NOMO-1 treated with DMSO at 0.1 percent for 48 hours (cell line): ENCODE results near the gene TECR.
A peak's percentile ranks its signal among the peaks of the same experiment; 100 is the strongest.
"Not testable (repeated sequence)": the region's sequence is repeated elsewhere in the genome, so short reads cannot be mapped to it uniquely, and the experiment has no call there.

Source experiments
- DNase-seq: peaks from one replicate; lab custom pipeline; 2025; ENCODE audit not compliant: unreplicated experiment; lab: John Stamatoyannopoulos, UW

TECR gene, protein sequence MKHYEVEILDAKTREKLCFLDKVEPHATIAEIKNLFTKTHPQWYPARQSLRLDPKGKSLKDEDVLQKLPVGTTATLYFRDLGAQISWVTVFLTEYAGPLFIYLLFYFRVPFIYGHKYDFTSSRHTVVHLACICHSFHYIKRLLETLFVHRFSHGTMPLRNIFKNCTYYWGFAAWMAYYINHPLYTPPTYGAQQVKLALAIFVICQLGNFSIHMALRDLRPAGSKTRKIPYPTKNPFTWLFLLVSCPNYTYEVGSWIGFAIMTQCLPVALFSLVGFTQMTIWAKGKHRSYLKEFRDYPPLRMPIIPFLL

DNA sequence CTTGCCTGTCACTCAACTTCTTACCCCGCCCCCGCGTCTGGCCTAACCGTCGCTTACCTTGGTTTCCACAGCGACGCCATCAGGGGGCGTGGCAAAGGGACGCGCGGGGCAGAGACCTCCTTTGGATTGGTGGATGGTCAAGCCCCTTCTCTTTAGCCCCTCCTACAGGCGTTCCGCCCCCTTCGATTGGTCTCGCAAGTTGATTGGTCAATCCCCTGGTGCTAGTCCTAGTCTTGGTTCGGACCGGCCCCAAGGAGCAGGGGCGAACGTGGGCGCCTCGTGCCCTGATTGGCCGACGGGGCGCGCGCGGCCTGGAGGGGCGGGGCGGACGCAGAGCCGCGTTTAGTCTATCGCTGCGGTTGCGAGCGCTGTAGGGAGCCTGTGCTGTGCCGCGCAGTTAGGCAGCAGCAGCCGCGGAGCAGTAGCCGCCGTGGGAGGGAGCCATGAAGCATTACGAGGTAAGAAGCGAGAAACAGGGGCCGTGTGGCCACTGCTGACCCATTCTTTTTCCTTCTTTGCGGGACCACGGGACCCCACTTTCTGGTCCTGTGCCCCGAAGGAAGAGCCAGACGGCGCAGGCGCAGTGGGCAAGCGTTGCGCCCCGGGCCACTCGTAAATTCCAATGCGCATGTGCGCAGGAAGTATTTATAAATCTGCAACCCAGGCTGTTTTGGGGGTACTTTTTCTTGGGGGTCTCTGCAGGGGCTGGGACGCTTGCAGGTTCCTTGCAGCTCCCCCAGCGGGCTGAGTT, at the start of gene TECR:
TECR (plus strand) TSS at position 341 of the 751 bp plus-strand sequence; CDS start at position 444, 103 bp downstream.
- DNase-seq = peak; percentile 99

DNA sequence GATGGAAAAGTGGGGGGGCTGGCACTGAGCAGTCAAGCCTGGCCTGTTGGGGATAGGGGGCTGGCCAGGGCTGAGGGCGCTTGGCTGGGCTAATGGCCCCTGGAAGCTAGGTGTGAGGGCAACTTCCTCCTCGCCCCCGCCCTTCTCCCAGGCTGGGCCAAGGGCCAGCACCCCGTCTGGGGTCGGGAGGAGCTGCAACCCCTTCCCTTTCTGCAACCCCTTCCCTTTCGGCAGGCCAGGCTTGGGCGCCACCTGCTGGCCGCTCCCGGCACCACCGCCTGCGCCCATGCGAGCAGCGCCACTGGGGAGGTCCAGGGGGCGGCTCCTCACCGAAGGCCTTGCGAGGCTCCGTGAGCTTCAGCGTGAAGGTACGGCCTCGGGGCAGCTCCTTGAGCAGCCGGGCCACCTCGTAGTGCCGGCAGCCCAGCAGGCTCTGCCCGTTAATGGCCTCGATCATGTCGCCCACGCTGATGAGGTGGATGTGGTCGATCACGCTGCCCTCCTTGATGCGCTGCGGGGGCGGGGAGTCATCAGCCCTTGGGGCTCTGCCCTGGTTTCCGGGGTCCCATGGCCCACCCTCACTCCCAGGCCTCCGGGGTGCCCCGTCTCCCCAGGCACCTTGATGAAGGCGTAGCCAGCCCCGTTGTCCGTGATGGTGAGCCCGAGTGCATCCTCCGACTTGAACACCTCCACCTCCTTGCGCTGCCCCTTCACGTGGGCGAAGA, 49.3 kb upstream of the TECR start:
- peak; percentile 22 for DNase-seq

DNA sequence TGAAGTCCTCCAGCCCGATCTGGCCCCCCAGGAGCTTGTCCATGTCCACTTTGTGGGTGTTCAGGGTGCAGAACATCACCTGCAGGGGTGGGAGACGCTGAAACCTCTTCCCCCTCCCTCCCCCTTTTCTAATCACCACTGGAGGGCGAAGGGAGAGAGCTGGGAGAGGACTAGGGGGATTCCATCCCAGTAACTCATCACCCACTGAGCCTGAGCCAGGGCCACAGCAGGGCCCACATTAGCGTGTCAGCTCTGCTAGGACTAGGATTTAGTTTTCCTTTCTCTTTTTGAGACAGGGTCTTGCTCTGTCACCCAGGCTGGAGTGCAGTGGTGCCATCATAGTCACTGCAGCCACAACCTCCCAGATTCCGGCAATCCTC, 48.7 kb upstream of the TECR start:
- DNase-seq = no peak

DNA sequence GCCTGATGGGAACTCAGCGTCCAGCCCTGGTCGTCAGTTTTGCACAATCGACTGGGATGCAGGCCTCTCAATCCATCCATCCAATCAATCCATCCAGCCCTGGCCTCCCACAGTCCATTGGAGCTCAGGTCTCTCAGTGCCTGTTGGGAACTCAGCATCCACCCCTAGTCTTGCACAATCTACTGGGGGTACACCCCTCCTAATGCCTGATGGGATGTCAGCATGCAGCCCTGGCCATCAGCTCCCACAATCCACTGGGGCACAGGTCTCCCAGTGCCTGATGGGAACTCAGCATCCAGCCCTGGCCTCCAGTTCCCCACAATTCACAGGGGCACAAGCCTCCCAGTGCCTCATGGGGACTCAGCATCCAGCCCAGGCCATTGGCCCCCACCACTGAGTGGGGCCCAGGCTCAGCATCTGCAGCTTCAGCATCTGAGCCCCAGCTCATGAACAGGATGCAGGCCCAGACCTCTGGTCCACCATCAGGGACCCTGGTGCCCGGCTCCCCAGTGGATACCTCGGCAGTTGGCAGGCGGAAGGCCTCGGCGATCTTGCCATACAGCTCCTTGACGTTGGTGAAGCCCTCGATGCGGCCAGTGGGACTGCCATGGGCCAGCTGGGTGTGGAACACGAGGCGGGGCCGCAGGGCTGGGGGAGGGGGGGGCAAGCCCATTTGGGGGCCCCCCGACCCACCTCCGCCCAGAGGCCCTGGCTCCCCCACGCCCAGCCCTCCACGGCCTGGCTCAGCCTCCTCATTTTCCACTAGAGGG, 47.0 kb upstream of the TECR start:
- no peak for DNase-seq

DNA sequence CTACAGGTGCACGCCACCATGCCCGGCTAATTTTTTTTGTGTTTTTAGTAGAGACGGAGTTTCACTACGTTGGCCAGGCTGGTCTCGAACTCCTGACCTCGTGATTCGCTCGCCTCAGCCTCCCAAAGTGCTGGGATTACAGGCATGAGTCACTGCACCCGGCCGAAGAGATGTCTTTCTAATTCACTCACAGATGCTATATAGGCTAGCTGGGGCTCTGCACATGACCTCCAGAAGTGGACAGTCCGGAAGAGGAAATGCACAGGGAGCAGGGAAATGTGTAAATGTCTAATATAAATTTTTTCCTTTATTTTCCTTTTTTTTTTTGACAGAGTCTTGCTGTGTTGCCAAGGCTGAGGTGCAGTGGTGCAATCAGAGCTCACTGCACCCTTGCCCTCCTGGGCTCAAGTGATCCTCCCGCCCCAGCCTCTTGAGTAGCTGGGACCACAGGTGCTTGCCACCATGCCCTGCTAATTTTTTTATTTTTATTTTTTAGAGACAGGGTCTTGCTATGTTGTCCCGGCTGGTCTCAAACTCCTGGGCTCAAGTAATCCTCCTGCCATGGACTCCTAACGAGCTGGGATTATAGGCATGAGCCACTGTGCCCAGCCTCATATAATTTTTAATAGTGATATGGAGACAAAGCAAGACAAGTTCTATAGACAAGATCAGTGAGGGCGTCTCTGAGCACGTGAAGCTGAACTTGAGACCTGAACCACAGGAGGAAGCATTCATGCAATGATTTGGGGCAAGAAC, 41.8 kb upstream of the TECR start:
- no peak for DNase-seq

DNA sequence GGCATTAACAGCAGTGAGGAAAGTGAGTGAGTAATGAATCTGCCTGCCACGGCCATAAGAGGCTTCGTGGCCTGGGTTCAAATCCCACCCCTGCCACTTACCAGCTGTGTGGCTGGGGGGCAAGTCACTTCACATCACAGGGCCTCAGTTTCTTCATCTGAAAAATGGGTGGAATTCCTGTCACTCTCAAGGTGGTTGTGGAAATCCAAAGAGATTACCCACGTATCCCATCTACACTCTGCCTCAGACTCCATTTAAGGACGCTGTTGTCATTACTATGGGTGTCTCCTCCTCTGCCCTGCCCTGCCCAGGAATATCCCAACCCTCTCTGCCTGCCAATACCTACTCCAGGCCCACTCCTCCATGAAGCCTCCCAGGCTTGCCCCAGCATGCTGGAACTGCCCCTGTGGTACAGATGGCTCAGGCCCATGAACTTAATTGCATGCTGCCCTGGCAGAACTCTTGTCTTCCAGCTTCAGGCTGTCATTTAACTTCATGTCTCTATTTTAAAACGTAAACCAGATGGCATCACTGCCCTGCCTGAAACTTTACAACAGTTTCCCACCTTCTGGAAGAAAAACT, 36.5 kb upstream of the TECR start:
- no peak for DNase-seq

DNA sequence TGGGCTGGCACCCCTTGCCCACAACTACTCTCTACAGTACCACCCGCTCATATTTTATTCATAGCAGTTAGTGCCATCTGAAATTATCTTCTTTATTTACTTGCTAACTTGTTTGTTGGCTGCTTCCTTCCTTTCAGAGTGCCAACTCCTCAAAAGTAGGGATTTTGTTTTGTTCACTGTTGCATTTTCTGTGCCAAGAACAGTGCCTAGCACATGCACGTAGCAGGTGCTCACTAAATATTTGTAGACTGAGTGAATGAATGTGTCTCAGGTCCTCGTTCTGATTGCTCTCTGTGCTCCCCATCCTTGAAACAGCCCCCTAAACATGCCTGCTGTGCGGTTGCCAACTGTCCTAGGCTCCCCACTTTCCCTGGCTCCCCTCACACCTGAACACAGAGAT, 35.0 kb upstream of the TECR start:
- no peak for DNase-seq

DNA sequence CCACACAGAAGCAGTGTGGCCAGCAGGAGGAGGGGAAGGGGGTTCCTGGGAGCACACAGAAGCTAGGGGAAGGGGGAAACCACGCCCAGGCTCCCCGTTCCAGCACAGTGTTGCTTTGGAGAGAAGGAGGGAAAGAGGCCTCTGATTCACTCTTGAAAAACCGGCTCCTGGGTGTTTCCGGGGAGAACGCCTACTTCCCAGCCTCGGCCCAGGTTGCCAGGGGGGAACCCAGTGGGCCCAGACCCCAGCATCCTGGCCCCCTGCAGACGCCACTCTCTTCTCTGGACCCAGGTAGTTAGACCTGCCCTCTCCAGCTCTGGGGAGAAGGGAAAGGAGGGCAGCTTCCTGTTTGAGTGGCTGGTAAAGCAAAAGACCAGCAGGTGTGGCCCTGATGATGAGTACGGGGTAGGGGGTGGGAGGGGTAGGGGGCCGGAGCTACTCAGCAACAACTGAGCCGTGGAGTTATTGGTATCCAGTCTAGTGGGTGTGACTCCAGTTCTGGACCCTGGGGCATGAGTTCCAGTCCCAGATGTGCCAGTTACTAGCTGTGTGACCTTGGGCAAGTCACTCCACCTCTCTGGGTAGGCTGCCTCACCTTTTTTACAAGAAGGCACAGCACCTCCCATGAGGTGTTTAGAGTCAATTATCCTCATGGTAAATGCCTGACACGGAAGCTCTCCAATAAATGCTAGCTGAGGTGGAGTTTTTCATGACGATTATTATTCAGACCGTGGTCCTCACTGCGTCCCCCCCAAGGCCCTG, 34.3 kb upstream of the TECR start:
- no peak for DNase-seq

DNA sequence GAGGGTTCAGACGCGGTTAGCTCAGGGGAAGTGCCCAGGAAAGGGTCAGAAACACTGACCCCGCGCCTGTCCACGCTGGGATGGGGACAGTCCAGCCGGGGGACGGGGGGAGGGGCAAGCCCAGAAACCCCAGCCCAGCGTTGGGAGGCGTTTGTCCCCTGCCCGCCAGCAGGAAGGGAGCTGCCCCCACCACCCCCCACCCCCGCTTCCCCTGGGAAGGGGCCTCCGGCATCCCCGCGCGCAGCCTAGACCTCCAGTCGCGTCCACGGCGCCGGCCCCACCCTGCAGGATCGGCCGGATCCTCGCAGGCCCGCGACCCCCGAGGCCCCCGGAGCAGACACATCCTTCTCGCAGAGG, 33.7 kb upstream of the TECR start:
- no peak for DNase-seq

DNA sequence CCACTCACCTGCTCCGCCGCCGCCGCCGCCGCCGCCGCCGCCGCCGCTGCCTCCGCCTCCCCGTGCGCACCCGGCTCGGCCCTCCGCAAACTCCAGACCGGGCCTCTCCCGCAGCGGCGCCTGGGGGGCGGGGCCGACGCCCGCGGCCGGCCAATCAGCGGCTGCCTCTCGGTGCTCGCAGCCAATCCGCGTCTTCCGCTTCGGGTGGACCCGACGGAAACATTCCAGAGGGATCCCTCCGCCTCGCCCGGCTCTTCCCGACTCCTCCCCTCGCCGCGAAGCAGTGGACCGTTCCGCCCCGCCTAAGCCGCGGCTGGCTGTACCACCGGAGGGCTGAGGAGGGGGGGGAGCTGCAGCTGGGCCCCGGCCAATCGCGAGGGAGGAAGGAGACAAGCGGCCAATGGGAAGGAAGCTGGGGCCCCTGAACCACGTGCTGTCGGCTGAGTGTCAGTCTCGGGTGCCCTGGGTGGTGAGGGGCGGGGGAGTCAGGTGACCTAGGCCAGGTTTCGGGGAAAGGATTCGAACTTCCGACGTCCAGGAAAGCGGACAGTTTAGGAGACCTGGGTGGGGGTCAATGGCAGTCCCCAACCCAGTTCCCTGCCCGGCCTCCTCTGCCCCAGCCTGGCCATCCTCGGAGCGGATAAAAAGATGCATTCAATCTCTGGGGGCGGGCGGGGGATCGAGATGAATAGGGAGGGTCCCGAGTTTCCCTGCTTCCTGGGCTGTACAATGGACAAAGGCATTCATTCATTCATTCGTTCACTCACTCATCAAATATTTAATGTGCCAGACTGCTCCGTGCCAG, 33.2 kb upstream of the TECR start, which contains the start of gene GIPC1:
GIPC1 (minus strand) TSS at position 99 of the 805 bp plus-strand sequence. CDS start 13,151 bp downstream, outside the sequence.
- peak; percentile 83 for DNase-seq

DNA sequence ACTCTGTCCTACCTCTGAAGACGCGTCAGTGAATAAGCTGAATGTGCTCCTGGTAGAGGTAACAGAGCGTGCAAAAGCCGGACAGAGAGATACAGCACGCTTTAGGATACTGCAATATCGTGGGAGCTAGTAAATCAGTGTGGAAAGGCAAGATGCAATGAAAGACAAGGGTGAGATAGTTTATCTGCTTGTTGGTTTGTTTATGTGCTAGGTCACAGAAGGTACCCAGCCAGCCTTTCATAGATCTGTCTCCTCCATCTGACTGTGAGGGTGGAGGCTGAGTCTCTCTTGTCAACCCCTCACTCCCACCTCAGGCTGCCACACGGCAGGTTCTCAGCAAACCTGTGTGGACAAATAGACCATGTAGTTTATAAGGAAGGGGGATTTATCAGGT, 32.6 kb upstream of the TECR start:
- DNase-seq = no peak

DNA sequence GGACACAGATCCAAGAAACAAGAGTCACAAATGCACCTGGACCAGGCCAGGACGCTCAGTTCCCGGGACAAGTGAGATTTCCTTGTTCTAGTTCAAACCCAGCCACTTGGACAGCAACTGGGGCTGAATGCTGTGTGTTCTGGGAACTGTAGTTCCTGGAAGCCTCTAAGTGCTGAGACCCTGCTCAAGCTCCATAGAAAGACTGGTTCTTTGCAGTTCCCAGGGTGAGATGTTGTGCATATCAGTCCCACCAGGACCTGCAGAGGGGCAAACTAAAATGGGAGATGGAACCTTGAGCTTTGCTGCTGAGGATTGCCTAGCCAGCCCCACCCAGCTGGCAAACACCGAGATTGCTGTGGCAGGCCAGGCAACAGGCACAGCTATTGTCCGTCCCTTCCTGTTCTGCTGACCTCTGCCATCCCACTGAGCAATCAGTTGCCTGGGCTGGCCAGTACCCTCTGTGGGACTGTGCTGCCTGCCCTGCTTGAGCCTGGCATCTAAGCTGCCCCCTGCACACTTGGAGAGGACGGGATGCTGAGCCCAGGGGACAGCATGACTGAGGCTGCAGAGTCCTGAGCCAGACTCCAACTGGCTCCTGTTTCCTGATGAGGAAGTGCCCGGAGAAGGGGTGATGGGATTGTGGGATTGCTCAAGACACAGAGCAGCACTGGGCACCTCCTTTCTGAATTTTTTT, 32.0 kb upstream of the TECR start:
- no peak for DNase-seq

DNA sequence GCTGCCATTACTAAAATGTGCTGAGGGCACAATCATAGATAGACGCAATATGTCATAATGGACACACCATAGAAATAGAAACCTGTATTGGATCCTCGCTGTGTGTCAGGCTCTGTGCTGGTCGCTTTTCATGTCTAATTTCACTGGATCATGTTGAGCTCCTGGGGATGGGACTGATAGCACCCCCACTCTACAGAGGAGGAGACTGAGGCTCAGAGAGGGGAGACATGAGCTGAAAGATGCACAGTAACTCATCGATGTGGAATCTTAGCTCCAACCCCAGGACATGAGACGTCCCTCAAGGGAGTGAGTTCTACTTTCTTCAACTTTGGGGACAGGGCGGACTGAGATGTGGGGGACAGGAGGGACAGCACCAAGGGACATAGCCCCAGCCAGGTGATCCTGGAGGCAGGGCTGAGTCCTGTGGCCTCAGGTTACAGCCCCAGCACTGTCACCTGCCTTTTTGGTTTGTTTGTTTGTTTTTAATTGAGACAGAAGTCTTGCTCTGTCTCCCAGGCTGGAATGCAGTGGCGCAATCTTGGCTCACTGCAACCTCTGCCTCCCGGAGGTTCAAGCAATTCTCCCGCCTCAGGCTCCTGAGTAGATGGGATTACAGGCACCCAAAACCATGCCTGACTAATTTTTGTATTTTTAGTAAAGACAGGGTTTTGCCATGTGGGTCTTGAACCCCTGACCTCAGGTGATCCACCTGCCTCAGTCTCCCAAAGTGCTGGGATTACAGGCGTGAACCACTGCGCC, 26.9 kb upstream of the TECR start:
- DNase-seq = no peak

DNA sequence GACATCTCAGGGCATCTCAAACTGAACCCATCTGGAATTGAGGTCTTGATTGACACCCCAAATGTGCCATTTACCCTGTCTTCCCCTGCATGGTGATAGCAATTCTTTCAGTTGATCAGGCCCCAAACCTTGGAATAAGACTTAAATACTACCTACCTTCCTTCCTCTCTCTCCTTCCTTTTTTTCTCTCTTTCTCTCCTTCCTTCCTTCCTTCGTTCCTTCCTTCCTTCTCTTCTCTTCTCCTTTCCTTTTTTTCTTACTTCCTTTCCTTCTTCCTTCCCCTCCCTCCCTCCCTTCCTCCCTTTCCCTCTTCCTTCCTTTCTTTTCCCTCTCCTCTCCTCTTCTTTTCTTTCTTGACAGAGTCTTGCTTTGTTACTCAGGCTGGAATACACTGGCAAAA, 26.1 kb upstream of the TECR start:
- DNase-seq = no peak

DNA sequence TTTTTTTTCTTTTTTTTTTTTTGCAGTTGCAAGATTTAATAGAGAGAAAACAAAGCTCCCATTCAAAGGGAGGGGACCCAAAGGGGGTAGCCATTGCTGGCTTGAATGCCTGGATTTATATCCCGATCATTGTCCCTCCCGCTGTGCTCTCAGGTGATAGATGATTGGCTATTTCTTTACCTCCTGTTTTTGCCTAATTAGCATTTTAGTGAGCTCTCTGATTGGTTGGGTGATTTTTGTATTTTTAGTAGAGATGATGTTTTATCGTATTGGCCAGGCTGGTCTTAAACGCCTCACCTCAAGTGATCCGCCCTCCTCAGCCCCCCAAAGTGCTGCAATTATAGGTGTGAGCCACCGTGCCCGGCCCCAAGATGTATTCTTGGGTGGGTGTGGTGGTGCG, 24.8 kb upstream of the TECR start:
- DNase-seq = not testable (repeated sequence)

DNA sequence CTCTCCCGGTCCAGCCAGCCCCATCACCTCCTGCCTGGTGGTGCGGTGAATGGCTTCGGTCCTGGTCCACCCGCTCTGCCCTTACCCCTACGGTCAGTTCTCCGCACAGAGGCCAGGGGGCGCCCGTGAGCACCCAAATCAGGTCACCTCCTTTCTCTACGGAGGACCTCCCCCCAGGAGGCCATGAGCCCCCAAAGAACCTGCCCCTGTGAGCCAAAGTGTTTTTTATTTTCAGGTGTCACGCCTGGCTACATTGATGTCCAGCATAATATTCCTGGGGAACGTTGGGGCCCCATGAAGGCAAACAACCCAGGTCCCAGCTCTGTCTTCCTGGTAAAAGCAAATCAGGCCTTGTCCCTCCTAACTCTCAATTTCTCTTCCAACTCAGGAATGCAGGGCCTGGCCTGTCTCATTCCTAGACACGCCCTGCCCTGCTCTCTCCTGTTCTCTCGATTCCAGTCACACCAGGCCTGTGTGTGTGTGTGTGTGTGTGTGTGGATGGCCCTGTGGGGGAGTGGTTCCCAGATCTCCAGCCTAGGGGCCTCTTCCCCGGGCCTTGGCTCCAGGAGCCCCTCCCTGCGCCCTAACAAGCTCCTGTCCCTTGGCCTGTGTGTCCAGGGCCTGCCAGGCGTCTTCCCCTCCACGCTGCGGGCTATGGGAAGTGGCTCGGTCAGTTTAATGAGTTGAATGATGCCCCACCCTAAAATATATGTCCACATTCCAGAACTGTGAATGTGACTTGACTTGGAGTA, 23.7 kb upstream of the TECR start:
- peak; percentile 25 for DNase-seq
